Suprapubic skin (tissue), 3 donors: ENCODE measurements around the gene BTNL9.

ENCODE experiments used
- CTCF ChIP-seq, 2 donors: fragments of 200-600 bp in 1 of 2; fragments of 450-650 bp in 1 of 2; sonication (generic) in 1 of 2; IDR thresholded peaks; one replicate each; pipeline ENCODE4 v1.5.1; 2016 to 2019; ENCODE audit warnings: antibody characterized with exemption in 2 of 2, mild to moderate bottlenecking in 1 of 2, moderate library complexity in 1 of 2
- EP300 ChIP-seq: sonication (generic); formaldehyde crosslinking; IDR thresholded peaks from one replicate; pipeline ENCODE4 v1.6.1; 2017; ENCODE audit warnings: antibody characterized with exemption
- POLR2A ChIP-seq, 2 donors: fragments of 450-650 bp; IDR thresholded peaks; one replicate each; pipeline ENCODE4 v1.6.1; 2017; ENCODE audit warnings: antibody characterized with exemption in 2 of 2, mild to moderate bottlenecking in 2 of 2, moderate library complexity in 2 of 2

DNA sequence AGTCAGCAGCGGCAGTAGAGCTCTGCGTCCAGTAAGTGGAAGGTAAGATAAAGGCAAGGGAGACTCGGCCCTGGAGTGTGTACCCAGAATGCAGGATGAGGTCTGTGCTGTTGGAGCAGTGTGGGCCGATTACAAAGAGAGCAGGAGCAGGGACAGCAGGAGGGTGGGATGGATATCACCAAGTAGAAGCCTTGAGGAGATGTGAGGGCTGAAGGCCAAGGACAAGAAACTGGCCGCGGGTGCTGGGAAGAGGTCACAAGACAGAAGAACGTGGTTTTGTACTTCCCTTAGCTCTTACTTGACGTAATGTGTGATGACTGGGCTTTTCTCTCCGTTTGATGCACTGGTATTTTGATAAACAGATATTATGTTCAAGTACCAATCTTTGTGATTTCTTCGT is 47.2 kb downstream of the BTNL9 start:
- no peak for TF ChIP-seq CTCF (IDR thresholded peaks at IDR 0.05)
- no peak for TF ChIP-seq EP300
- TF ChIP-seq POLR2A (IDR thresholded peaks at IDR 0.05), result no peak
